Measurements from ENCODE around the gene CPXM1. TPM values are rescaled to one million over a fixed set of nuclear protein-coding genes. Genes with fewer than 3 reads are reported as not detected.
A peak's percentile ranks its signal among the peaks of the same experiment; 100 is the strongest.
"Not testable (repeated sequence)": the region's sequence is repeated elsewhere in the genome, so short reads cannot be mapped to it uniquely, and the experiment has no call there.

CPXM1 gene
- total RNA-seq, 1 donor from 2014 or later = 19.4 TPM

GRCh38 chr20:2834401-2835110 is 34.1 kb upstream of the CPXM1 start:
- H3K4me3 ChIP-seq = no peak overlapping the region
- DNase-seq (ENCODE audit: extremely low spot score in 2 of 2) = no peak
- peaks cover 10% of the 10 kb centered on the region for H3K4me1 ChIP-seq
- H3K27me3 ChIP-seq = no peaks in the 10 kb centered on the region
- intact Hi-C loops (cut with DNase I) = no loop called here
- TF ChIP-seq POLR2A (IDR thresholded peaks at IDR 0.05) (no peak), POLR2AphosphoS5 (IDR thresholded peaks at IDR 0.05; ENCODE audit: insufficient read depth in 1 of 2, low read depth in 1 of 2) (no peak), CTCF (IDR thresholded peaks at IDR 0.05) (no peak)
- H3K36me3 ChIP-seq = peaks cover 0 to 15% of the 10 kb centered on the region in 2 donors
- H3K27ac ChIP-seq = no peak overlapping the region
- H3K9me3 ChIP-seq = no peaks in the 10 kb centered on the region

GRCh38 chr20:2833761-2834160 is 33.3 kb upstream of the CPXM1 start:
- no peak for TF ChIP-seq POLR2AphosphoS5 (IDR thresholded peaks at IDR 0.05; ENCODE audit: insufficient read depth in 1 of 2, low read depth in 1 of 2)
- TF ChIP-seq CTCF (IDR thresholded peaks at IDR 0.05) = no peak
- TF ChIP-seq POLR2A (IDR thresholded peaks at IDR 0.05) = no peak
- H3K27ac ChIP-seq = no peak overlapping the region
- intact Hi-C loops (cut with DNase I) = no loop called here
- no peaks in the 10 kb centered on the region for H3K9me3 ChIP-seq
- peaks cover 4% of the 10 kb centered on the region for H3K4me1 ChIP-seq
- DNase-seq (ENCODE audit: extremely low spot score in 2 of 2) = no peak
- H3K36me3 ChIP-seq = peaks cover 0 to 15% of the 10 kb centered on the region in 2 donors
- no peaks in the 10 kb centered on the region for H3K27me3 ChIP-seq
- no peak overlapping the region for H3K4me3 ChIP-seq

- DNase-seq (ENCODE audit: extremely low spot score in 2 of 2) = peak in 1 of 2 donors; percentile 12
- H3K27ac ChIP-seq; H3K27me3 ChIP-seq; H3K36me3 ChIP-seq; intact Hi-C loops (cut with DNase I); H3K4me3 ChIP-seq; H3K9me3 ChIP-seq; H3K4me1 ChIP-seq: not testable (repeated sequence)
Observed at GRCh38 chr20:2831206-2831605, 30.8 kb upstream of the CPXM1 start.

- no peaks in the 10 kb centered on the region for H3K9me3 ChIP-seq
- TF ChIP-seq POLR2AphosphoS5 (IDR thresholded peaks at IDR 0.05; ENCODE audit: insufficient read depth in 1 of 2, low read depth in 1 of 2) (no peak), CTCF (IDR thresholded peaks at IDR 0.05) (no peak), POLR2A (IDR thresholded peaks at IDR 0.05) (no peak)
- intact Hi-C loops (cut with DNase I) = no loop called here
- H3K4me3 ChIP-seq = no peak overlapping the region
- DNase-seq (ENCODE audit: extremely low spot score in 2 of 2) = peak in 1 of 2 donors; percentile 22
- no peaks in the 10 kb centered on the region for H3K36me3 ChIP-seq
- H3K27ac ChIP-seq = no peak overlapping the region
- H3K4me1 ChIP-seq = peaks cover 4% of the 10 kb centered on the region
- no peaks in the 10 kb centered on the region for H3K27me3 ChIP-seq
Observed at GRCh38 chr20:2829376-2829775, 28.9 kb upstream of the CPXM1 start.

- TF ChIP-seq POLR2AphosphoS5 (IDR thresholded peaks at IDR 0.05; ENCODE audit: insufficient read depth in 1 of 2, low read depth in 1 of 2) (no peak), POLR2A (IDR thresholded peaks at IDR 0.05) (no peak), CTCF (IDR thresholded peaks at IDR 0.05) (no peak)
- Histone ChIP-seq H3K27ac (no peak overlapping the region), H3K4me3 (no peak overlapping the region), H3K27me3 (no peaks in the 10 kb centered on the region), H3K9me3 (no peaks in the 10 kb centered on the region), H3K36me3 (no peaks in the 10 kb centered on the region), H3K4me1 (peaks cover 10% of the 10 kb centered on the region)
- DNase-seq (ENCODE audit: extremely low spot score in 2 of 2) = no peak
- intact Hi-C loops (cut with DNase I) = no loop called here
Observed at GRCh38 chr20:2826655-2827054, 26.2 kb upstream of the CPXM1 start.

All from vagina (tissue), 2 donors.